PC-9 (cell line): ENCODE results near the gene MYBBP1A. TPM values are rescaled to one million over a fixed set of nuclear protein-coding genes. Genes with fewer than 3 reads are reported as not detected.

ENCODE experiments used
- BruUV-seq: library from RNA; stranded (reverse); fragments of 400-500 nt; replicated peaks from 2 replicates; lab custom pipeline; 2021; lab: Mats Ljungman, UMichigan
- CTCF ChIA-PET: fragments of 300-600 bp; sonication (Branson Sonifier 250); formaldehyde crosslinking; loops from one replicate; lab custom pipeline; 2022; ENCODE audit warnings: antibody characterized with exemption; lab: Charles Lee
- POLR2A ChIA-PET: fragments of 300-600 bp; sonication (Branson Sonifier 250); formaldehyde crosslinking; loops from one replicate; lab custom pipeline; 2022; ENCODE audit warnings: antibody characterized with exemption; ENCODE audit not compliant: unreplicated experiment; lab: Charles Lee
- DNase-seq, 2 experiments: peaks; one replicate each; pipeline versions ENCODE4 v3.0.0 to v3.0.0-alpha.2; 2015 to 2022; ENCODE audit warnings: mixed read lengths in 1 of 2
- H2AFZ ChIP-seq: fragments of 200-600 bp; sonication (generic); 2 replicates; pipeline ENCODE4 v1.8.1; 2017; ENCODE audit warnings: antibody characterized with exemption
- H3F3A ChIP-seq: fragments of 200-600 bp; sonication (generic); 2 replicates; pipeline ENCODE4 v1.8.1; 2017; ENCODE audit warnings: antibody characterized with exemption, mild to moderate bottlenecking, low read depth; ENCODE audit not compliant: insufficient read depth
- H3K27ac ChIP-seq: fragments of 200-600 bp; sonication (generic); 2 replicates; pipeline ENCODE4 v1.6.1; 2016; ENCODE audit warnings: mixed run types
- H3K27me3 ChIP-seq: fragments of 200-600 bp; sonication (generic); 2 replicates; pipeline ENCODE4 v1.6.1; 2016; ENCODE audit warnings: low read depth, mixed run types; ENCODE audit not compliant: insufficient read depth
- H3K36me3 ChIP-seq: fragments of 200-600 bp; sonication (generic); 2 replicates; pipeline ENCODE4 v1.6.1; 2016; ENCODE audit warnings: low read depth, mixed run types
- H3K4me1 ChIP-seq: fragments of 200-600 bp; sonication (generic); replicated peaks from 2 replicates; pipeline ENCODE4 v1.6.1; 2016; ENCODE audit warnings: mixed run types; ENCODE audit not compliant: insufficient read depth
- H3K4me2 ChIP-seq: fragments of 200-600 bp; sonication (generic); 2 replicates; pipeline ENCODE4 v1.6.1; 2017; ENCODE audit warnings: mixed run types
- H3K4me3 ChIP-seq: fragments of 200-600 bp; sonication (generic); 2 replicates; pipeline ENCODE4 v1.6.1; 2016; ENCODE audit warnings: mixed run types
- H3K79me2 ChIP-seq: fragments of 200-600 bp; sonication (generic); 2 replicates; pipeline ENCODE4 v1.6.1; 2017; ENCODE audit warnings: low read depth, mixed run types
- H3K9me2 ChIP-seq: fragments of 200-600 bp; sonication (generic); 2 replicates; pipeline ENCODE4 v1.8.1; 2017; ENCODE audit warnings: mild to moderate bottlenecking; ENCODE audit not compliant: insufficient read depth
- H3K9me3 ChIP-seq: fragments of 200-600 bp; sonication (generic); 2 replicates; pipeline ENCODE4 v1.8.1; 2016; ENCODE audit warnings: low read depth; ENCODE audit not compliant: insufficient read depth
- H4K20me1 ChIP-seq: fragments of 200-600 bp; sonication (generic); 2 replicates; pipeline ENCODE4 v1.8.1; 2017; ENCODE audit not compliant: insufficient read depth
- EZH2 ChIP-seq: fragments of 200-600 bp; sonication (generic); IDR thresholded peaks from 2 replicates; pipeline ENCODE4 v1.8.0; 2017; ENCODE audit warnings: antibody characterized with exemption, low read depth
- intact Hi-C: fragments of 100-400 bp; cut with micrococcal nuclease; formaldehyde crosslinking; loops from one replicate; pipeline ENCODE4 v1.10.0; 2022; ENCODE audit not compliant: unreplicated experiment
- total RNA-seq: library from RNA; stranded (reverse); gene quantifications from 2 replicates; pipeline ENCODE4 v1.2.3, GENCODE V29; 2021
- TF ChIP-seq, protein P1 (sequence below): fragments of 200-600 bp; sonication (generic); conservative IDR thresholded peaks from 2 replicates; pipeline ENCODE4 v1.6.1; 2017; ENCODE audit warnings: mixed run types, antibody characterized with exemption, mild to moderate bottlenecking, moderate library complexity

The MYBBP1A gene
- total RNA-seq, 1 experiment from 2014 or later: 89.1 TPM

DNA sequence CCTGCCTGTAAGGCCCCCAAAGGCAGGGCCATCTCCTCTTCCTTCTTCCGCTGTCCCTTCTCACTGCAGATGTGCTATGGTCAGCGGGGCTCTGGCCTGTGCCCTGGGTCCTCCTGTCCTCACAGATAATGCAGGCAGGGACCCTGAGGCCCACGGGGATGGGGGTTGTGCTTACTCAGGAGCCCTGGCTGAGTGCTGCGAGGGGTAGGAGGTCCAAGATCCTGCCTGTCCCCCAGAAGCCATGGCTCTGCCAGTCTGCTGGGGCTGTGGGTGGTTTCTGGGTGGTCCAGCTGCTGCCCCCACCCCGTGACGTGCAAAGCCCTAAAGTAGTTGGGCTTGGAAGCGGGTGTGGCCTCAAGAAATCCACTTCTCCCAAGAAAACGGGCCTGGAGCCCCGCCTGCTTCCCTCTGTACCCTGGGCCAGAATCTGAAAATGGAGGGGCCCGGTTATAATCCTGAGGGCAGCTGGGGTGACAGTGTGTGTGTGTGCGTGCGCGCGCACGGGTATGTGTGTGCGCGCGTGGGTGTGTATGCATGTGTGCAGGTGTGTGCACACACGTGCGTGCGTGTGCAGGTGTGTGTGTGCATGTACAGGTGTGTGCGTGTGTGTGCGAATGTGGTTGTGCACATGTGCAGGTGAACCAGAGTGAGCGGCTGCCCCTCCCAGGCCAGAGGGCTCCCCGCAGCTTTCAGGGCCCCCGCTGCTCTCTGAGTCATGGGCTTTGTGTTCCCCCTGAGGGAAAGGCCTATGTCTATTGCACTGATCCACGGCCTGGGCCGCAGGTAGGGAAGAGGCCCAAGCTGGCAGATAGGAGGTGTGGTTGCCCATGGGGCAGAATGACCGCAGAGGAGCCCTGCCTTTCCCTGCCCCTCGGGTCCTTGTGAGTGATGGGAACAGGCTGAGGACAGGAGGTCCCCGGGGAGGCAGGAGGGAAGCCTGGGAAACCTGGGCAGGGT, 42.8 kb downstream of the MYBBP1A start:
- TF ChIP-seq, protein P1, sequence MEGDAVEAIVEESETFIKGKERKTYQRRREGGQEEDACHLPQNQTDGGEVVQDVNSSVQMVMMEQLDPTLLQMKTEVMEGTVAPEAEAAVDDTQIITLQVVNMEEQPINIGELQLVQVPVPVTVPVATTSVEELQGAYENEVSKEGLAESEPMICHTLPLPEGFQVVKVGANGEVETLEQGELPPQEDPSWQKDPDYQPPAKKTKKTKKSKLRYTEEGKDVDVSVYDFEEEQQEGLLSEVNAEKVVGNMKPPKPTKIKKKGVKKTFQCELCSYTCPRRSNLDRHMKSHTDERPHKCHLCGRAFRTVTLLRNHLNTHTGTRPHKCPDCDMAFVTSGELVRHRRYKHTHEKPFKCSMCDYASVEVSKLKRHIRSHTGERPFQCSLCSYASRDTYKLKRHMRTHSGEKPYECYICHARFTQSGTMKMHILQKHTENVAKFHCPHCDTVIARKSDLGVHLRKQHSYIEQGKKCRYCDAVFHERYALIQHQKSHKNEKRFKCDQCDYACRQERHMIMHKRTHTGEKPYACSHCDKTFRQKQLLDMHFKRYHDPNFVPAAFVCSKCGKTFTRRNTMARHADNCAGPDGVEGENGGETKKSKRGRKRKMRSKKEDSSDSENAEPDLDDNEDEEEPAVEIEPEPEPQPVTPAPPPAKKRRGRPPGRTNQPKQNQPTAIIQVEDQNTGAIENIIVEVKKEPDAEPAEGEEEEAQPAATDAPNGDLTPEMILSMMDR: no peak
- TF ChIP-seq EZH2: no peak
- no peaks in the 10 kb centered on the region for H3K27me3 ChIP-seq
- H3K9me3 ChIP-seq: no peaks in the 10 kb centered on the region
- no peaks in the 10 kb centered on the region; the same call in 1 of the 2 replicates for H4K20me1 ChIP-seq
- H3K27ac ChIP-seq: peak overlapping the region; percentile 100
- H3K9me2 ChIP-seq: no peaks in the 10 kb centered on the region
- no TSS peak for BruUV-seq
- peak; percentile 82 to 84 for DNase-seq
- ChIA-PET POLR2A (no interaction called here), CTCF (interaction anchor here (0.8 kb wide), 1 partner anchor 92 kb away, joined by 9 read pairs; no protein-coding TSS in a partner anchor)
- peak overlapping the region; percentile 96 for H3K4me2 ChIP-seq
- intact Hi-C loops: loop anchor here (1.0 to 2.0 kb wide), 5 partner anchors 9 to 92 kb away; no protein-coding TSS in a partner anchor
- no peak overlapping the region for H2AFZ ChIP-seq
- H3K4me3 ChIP-seq: peak overlapping the region; percentile 27; the same call in 1 of the 2 replicates
- H3K79me2 ChIP-seq: peaks cover 87% of the 10 kb centered on the region
- peaks cover 6% of the 10 kb centered on the region; the same call in 1 of the 2 replicates for H3K36me3 ChIP-seq
- H3F3A ChIP-seq: peaks cover 69% of the 10 kb centered on the region
- H3K4me1 ChIP-seq: peaks cover 70% of the 10 kb centered on the region

DNA sequence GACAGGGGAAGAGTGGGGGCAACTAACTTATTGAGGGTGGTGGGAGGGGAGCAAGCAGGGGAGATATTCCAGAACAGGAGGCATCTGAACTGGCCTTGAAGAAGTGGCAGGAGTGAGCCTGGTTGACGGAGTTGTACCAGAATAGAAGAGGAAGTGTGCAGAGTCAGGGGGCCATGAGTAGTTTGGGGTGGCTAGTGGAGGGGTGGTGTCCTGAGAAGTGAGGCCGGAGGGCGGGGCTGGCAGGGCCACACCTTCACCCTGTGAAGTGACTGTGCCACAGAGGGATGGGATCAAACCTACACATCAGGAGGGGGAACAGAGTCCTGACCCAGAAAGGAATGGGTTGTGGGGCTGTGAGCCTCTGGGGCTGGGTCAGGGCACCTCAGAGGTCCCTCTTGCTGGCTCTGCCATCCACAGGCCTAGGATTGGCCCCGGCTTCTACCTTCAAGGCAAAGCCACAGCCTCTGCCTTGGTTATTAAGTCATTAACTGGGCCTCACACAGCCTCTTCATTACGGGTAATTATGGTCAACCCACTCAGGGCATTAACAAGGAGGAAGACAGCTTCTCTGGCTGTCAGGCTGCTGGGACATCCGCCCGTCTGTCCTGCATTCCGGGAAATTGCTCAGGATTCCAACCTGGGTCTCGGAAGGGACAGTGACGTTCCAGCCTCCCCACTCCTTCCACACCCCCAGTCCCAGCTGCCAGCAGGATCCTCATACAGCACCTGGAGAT, 43.8 kb downstream of the MYBBP1A start:
- H3K79me2 ChIP-seq: peaks cover 87% of the 10 kb centered on the region
- POLR2A ChIA-PET: interaction anchor here (0.6 kb wide), 1 partner anchor 104 kb away, joined by 8 read pairs; no protein-coding TSS in a partner anchor
- no peak overlapping the region for H3K4me3 ChIP-seq
- intact Hi-C loops: no loop called here
- no peak for TF ChIP-seq EZH2
- TF ChIP-seq, protein P1: no peak
- H3K4me1 ChIP-seq: peaks cover 66% of the 10 kb centered on the region
- no peaks in the 10 kb centered on the region for H3K9me3 ChIP-seq
- H3K9me2 ChIP-seq: no peaks in the 10 kb centered on the region
- H3K27me3 ChIP-seq: no peaks in the 10 kb centered on the region
- H2AFZ ChIP-seq: no peak overlapping the region
- BruUV-seq: no TSS peak
- H3K27ac ChIP-seq: peak overlapping the region; percentile 100
- H4K20me1 ChIP-seq: no peaks in the 10 kb centered on the region; the same call in none of the 2 replicates
- peak overlapping the region; percentile 96 for H3K4me2 ChIP-seq
- CTCF ChIA-PET: no interaction called here
- H3K36me3 ChIP-seq: peaks cover 10% of the 10 kb centered on the region; the same call in 1 of the 2 replicates
- peaks cover 74% of the 10 kb centered on the region for H3F3A ChIP-seq
- no peak for DNase-seq

DNA sequence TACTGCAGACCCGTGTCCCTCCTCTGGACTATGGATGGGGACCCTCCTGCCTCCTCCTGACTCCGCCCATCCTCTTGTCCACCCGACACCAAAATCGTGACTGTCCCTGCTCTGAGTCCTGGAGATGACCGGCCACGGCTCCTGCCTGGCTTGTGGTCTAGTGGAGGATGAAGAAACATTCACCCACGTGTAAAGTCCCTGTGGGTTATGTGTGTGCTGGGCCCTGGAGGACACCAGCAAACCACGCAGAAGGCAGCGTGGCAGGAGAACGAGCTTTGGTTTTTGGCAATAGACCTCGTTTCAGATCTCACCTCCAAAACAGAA, 44.6 kb downstream of the MYBBP1A start:
- H3K27me3 ChIP-seq: no peaks in the 10 kb centered on the region
- H3K4me3 ChIP-seq: no peak overlapping the region
- DNase-seq: no peak
- no peaks in the 10 kb centered on the region for H3K9me2 ChIP-seq
- no TSS peak for BruUV-seq
- intact Hi-C loops: no loop called here
- peaks cover 87% of the 10 kb centered on the region for H3K79me2 ChIP-seq
- H3K4me2 ChIP-seq: 0 out of 2 replicates have a peak overlapping the region, but pooled peaks have one; percentile 96
- H3F3A ChIP-seq: peaks cover 73% of the 10 kb centered on the region
- peak overlapping the region; percentile 100; the same call in 1 of the 2 replicates for H3K27ac ChIP-seq
- peaks cover 66% of the 10 kb centered on the region for H3K4me1 ChIP-seq
- H2AFZ ChIP-seq: no peak overlapping the region
- H4K20me1 ChIP-seq: no peaks in the 10 kb centered on the region; the same call in none of the 2 replicates
- ChIA-PET CTCF (no interaction called here), POLR2A (interaction anchor here (0.6 kb wide), 1 partner anchor 105 kb away, joined by 8 read pairs; no protein-coding TSS in a partner anchor)
- H3K9me3 ChIP-seq: no peaks in the 10 kb centered on the region
- TF ChIP-seq EZH2: no peak
- TF ChIP-seq, protein P1: no peak
- peaks cover 10% of the 10 kb centered on the region; the same call in 1 of the 2 replicates for H3K36me3 ChIP-seq
